ENCODE data around the gene SEC24A. TPM values are rescaled to one million over a fixed set of nuclear protein-coding genes. Genes with fewer than 3 reads are reported as not detected.
A peak's percentile ranks its signal among the peaks of the same experiment; 100 is the strongest.

Gene SEC24A
- total RNA-seq, 2 experiments from 2014 or later, result 5.6 to 20.5 TPM

GRCh38 chr5:134749415-134749814, 100.8 kb downstream of the SEC24A start:
- no peaks in the 10 kb centered on the region for H3K9me3 ChIP-seq (ENCODE audit: low read length)
- intact Hi-C loops (cut with micrococcal nuclease; ENCODE audit: unreplicated experiment), result no loop called here
- BruUV-seq (replicated peaks), result no TSS peak
- H3K79me2 ChIP-seq (ENCODE audit: insufficient read depth, low read depth, low read length), result no peaks in the 10 kb centered on the region; the same call in 1 of the 2 replicates
- CTCF ChIA-PET (ENCODE audit: unreplicated experiment), result no interaction called here
- DNase-seq (ENCODE audit: low spot score), result no peak
- H3K36me3 ChIP-seq (ENCODE audit: insufficient read depth, low read length), result peaks cover 28% of the 10 kb centered on the region
- H3K4me3 ChIP-seq (ENCODE audit: low read depth, low read length, poor library complexity, severe bottlenecking), result no peak overlapping the region
- no peak overlapping the region for H2AFZ ChIP-seq (ENCODE audit: low read length)
- TF ChIP-seq CTCF (conservative IDR thresholded peaks at IDR 0.05; ENCODE audit: low read length), result no peak
- TF ChIP-seq EZH2phosphoT487 (IDR thresholded peaks at IDR 0.05; ENCODE audit: borderline replicate concordance, low read depth, low read length), result no peak
- peak overlapping the region; percentile 12 for H3K27ac ChIP-seq (ENCODE audit: low read depth, low read length, poor library complexity, severe bottlenecking)
- POLR2A ChIA-PET, result interaction anchor here (0.8 to 2.3 kb wide), 3 partner anchors 8 to 13 kb away, joined by 3 to 15 read pairs (median 4); partner anchors contain the start of gene DDX46
- peak overlapping the region; percentile 25 for H3K4me2 ChIP-seq (ENCODE audit: low read length)
- no peaks in the 10 kb centered on the region for H3K9me2 ChIP-seq (ENCODE audit: insufficient read depth, low read length)
- peaks cover 16% of the 10 kb centered on the region for H3K4me1 ChIP-seq (ENCODE audit: insufficient read depth, low read length, poor library complexity, severe bottlenecking)
- no peaks in the 10 kb centered on the region for H4K20me1 ChIP-seq (ENCODE audit: insufficient read depth, low read length)

GRCh38 chr5:134758176-134758503, 109.6 kb downstream of the SEC24A start:
- Histone ChIP-seq H3K79me2 (ENCODE audit: insufficient read depth, low read depth, low read length) (peaks cover 45% of the 10 kb centered on the region), H2AFZ (ENCODE audit: low read length) (peak overlapping the region; percentile 95), H3K36me3 (ENCODE audit: insufficient read depth, low read length) (peaks cover 12% of the 10 kb centered on the region; the same call in 1 of the 2 replicates), H3K4me3 (ENCODE audit: low read depth, low read length, poor library complexity, severe bottlenecking) (peak overlapping the region; percentile 90), H3K9me2 (ENCODE audit: insufficient read depth, low read length) (no peaks in the 10 kb centered on the region), H3K4me2 (ENCODE audit: low read length) (peak overlapping the region; percentile 76), H4K20me1 (ENCODE audit: insufficient read depth, low read length) (peaks cover 25% of the 10 kb centered on the region), H3K4me1 (ENCODE audit: insufficient read depth, low read length, poor library complexity, severe bottlenecking) (peaks cover 31% of the 10 kb centered on the region), H3K27ac (ENCODE audit: low read depth, low read length, poor library complexity, severe bottlenecking) (peak overlapping the region; percentile 48), H3K9me3 (ENCODE audit: low read length) (no peaks in the 10 kb centered on the region)
- intact Hi-C loops (cut with micrococcal nuclease; ENCODE audit: unreplicated experiment), result loop anchor here (1.0 to 5.0 kb wide), 3 partner anchors 20 to 147 kb away; partner anchors contain the start of genes C5orf24, CAMLG and PCBD2
- no peak for DNase-seq (ENCODE audit: low spot score)
- no TSS peak for BruUV-seq (replicated peaks)
- ChIA-PET CTCF (ENCODE audit: unreplicated experiment) (interaction anchor here (1.9 kb wide), 1 partner anchor 17 kb away, joined by 5 read pairs; no protein-coding TSS in a partner anchor), POLR2A (interaction anchor here (0.6 to 3.3 kb wide), 8 partner anchors 9 to 506 kb away, joined by 3 to 15 read pairs (median 5); partner anchors contain the start of gene CAMLG)
- no peak for TF ChIP-seq EZH2phosphoT487 (IDR thresholded peaks at IDR 0.05; ENCODE audit: borderline replicate concordance, low read depth, low read length)
- TF ChIP-seq CTCF (conservative IDR thresholded peaks at IDR 0.05; ENCODE audit: low read length), result no peak

Data from OCI-LY7 (cell line).